HG02970 (cell line): ENCODE data around the gene CACNB4.
"Not testable (repeated sequence)": the region's sequence is repeated elsewhere in the genome, so short reads cannot be mapped to it uniquely, and the experiment has no call there.

ENCODE experiments used
- ATAC-seq: cut with Tn5 transposase; IDR thresholded peaks from one replicate; pipeline ENCODE4 v1.9.1; 2021; ENCODE audit warnings: mild to moderate bottlenecking, moderate library complexity, moderate number of reproducible peaks; ENCODE audit not compliant: unreplicated experiment, low FRiP score

CACNB4 gene

DNA sequence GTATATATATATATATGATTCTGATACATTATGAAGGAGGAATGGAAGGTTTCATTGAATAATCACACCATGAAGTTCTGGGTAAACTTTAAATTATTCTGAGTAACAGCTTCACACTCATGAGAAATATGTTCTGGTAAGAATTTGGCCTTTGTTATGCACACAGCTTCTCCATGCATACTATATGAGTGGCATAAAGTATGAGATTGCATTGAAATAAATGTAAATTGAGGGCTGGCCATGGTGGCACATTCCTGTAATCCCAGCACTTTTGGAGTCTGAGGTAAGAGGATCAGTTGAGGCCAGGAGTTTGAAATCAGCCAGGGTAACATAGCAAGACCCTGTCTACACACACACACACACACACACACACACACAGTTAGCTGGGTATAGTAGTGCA is 220.6 kb downstream of the CACNB4 start:
- ATAC-seq = no peak

DNA sequence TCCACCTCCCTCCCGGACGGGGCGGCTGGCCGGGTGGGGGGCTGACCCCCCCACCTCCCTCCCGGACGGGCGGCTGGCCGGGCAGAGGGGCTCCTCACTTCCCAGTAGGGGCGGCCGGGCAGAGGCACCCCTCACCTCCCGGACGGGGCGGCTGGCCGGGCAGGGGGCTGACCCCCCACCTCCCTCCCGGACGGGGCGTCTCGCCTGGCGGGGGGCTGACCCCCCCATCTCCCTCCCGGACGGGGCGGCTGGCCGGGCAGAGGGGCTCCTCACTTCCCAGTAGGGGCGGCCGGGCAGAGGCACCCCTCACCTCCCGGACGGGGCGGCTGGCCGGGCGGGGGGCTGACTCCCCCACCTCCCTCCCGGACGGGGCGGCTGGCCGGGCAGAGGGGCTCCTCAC is 223.2 kb downstream of the CACNB4 start:
- ATAC-seq = not testable (repeated sequence)

- no peak for ATAC-seq
These were observed 226.4 kb downstream of the CACNB4 start for GRCh38 chr2:151872463-151872862.

GRCh38 chr2:151869291-151869690 is 229.6 kb downstream of the CACNB4 start:
- no peak for ATAC-seq

- peak; percentile 99 for ATAC-seq
These were observed 236.1 kb downstream of the CACNB4 start for GRCh38 chr2:151862700-151863099.

GRCh38 chr2:151861174-151861573 is 237.7 kb downstream of the CACNB4 start:
- ATAC-seq = no peak

DNA sequence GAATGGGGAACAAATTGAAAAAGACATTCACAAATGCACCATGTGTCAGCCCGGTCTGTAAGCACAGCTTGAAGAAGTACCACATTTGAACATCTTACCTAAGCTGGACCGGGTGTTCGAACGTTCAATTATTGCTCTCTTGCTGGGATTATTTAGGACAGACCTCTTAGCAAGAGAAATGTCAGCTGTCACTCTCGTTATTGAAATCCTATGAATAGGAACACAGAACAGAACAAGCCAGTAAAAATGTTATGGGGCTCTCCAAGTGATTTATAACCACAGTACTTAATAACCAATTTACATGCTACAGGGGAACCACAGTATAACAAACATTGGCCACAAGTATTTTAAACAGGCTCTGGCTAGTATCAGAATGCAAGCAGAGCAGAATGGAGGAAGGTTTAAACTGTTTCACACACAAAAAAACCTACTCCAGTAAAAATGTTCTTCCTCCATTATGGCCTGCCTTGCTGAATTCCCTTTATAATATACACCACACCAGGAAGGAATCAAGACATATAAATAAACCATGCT is 238.2 kb downstream of the CACNB4 start:
- no peak for ATAC-seq

DNA sequence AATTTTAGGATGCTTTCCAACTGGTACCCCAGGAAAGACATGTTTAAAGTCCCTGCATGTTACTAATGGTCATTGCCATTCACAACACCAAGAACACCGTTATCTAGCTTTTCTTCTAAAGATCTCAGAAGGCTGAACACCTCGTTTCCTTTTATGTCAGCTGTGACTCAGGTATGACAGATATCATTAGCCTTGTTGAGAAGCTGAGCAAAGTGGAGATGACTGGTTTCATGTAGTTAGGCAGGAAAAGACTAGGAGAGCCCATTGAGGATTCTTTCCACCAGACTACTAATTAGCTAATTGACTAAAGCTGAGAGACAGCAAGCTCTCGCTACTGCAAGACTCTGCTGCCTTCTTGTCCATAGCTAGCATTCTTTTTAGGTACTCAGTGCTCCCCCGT is 238.6 kb downstream of the CACNB4 start:
- ATAC-seq = no peak

DNA sequence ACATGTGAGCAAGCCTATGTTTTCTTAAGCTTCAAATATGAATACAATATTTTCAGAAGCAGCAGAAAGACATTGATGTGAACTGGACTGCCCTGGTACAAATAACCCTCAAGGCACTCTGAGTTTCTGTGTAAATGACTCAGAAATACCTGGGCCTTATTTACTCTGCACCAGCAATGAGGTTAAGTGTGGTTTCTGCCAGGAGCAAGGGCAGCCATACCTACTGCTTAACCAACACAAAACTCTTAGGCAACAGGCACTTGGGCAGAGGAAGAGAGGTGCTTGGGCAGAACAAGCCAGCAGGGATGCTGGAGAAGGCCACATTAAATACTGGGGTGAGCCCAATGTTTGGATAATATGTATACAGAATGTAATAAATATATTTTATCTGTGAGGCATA is 241.2 kb downstream of the CACNB4 start:
- ATAC-seq = no peak

DNA sequence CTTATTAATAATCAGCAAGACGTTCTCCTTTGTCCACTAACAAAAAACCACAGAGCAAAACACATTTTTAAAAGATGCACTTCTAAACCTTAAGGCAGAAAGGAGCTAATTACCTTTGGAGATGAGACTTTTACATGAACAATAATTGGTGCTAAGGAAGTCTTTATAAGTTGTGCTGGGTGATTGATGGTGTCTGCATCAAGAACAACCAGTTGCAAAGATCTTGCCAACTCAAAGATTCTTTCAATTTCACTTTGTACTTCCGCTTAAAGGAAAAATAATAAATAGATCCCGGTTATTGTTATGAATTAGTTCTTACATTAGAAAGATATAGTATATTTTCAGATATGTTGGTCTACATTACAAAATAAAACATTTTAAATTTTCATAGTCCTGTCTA is 243.7 kb downstream of the CACNB4 start:
- ATAC-seq = no peak

- no peak for ATAC-seq
These were observed 245.6 kb downstream of the CACNB4 start for GRCh38 chr2:151853070-151853758.

- no peak for ATAC-seq
These were observed 246.4 kb downstream of the CACNB4 start for GRCh38 chr2:151852260-151853069.

DNA sequence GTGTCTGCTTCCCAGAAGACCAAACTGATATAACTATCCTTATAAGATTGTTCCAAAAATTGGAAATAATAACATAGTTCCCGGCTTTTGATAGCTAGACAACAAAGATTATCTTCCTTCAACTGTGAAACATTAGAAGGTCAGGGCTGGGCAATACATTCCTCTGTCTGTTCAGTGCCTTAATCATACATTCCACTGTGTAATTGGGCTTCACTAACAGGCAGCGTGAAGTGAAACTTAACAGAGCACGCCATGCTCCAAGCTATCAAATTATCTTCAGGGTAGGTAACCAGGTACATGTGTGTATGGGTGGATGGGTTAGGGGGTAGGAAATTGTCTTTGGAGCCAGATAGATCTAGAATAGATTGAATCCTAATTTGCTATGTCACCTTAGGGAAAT is 247.1 kb downstream of the CACNB4 start:
- ATAC-seq = no peak

DNA sequence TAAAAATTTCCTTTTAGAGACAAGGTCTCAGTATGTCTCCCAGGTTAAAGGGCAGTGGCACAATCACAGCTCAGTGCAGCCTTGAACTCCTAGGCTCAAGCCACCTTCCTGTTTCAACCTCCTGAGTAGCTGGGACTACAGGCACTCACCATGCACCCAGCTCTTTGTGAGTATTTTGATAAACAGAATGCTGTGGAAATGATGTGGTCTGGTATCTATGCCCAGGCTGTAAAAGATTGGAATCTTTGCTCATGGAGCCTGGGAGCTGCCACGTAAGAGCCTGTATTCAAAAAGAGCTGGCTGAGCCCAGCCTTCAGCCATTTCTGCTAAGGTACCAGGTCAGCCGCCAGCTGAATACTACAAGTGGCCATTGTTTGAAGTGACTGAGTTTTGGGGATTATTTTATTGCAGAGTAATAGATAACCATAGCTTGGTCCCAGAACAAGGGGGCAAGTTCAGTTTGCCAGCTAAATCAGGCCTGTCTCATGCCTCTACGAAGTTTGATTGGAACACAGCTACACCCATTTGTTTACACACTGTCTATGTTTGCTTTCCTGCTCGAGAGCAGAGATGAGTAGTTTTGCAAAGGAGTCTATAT is 249.3 kb downstream of the CACNB4 start:
- no peak for ATAC-seq

DNA sequence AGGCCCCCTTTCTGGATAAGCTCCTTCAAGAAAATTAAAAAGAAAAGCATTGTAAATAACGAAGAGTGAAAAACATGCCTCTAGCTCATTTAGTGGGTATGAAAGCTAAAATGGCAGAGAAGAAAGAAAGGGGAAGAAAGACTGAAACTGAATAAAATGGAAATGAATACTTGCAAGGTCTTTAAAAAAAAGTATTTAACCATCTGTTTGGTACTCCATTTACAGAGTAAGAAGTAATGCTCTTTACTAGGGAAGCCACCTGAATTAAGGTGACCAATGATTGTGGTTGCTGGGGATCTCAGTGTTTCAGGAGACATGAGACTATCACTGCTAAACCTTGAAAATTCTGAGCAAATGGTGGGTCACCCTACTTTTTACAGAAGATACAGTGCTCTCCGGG is 253.0 kb downstream of the CACNB4 start:
- no peak for ATAC-seq

DNA sequence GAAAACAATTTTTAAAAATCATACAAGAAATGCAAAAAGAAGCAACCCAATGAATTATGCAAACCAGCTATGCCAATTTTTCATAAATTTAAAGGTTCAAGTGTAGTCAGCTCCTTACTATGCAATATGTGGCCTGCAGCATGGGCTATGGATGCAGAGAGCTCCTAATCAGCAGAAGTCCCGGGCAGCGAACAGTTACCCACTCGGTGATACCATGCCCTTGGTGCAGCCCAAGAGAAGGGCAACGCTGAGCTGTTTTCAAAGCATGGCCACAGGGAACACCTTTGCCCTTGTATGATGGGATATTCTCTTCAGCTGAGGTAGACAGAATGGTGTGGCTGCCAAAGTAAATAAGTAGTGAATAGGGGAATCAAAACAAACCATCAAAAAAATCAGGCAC is 253.4 kb downstream of the CACNB4 start:
- ATAC-seq = no peak

DNA sequence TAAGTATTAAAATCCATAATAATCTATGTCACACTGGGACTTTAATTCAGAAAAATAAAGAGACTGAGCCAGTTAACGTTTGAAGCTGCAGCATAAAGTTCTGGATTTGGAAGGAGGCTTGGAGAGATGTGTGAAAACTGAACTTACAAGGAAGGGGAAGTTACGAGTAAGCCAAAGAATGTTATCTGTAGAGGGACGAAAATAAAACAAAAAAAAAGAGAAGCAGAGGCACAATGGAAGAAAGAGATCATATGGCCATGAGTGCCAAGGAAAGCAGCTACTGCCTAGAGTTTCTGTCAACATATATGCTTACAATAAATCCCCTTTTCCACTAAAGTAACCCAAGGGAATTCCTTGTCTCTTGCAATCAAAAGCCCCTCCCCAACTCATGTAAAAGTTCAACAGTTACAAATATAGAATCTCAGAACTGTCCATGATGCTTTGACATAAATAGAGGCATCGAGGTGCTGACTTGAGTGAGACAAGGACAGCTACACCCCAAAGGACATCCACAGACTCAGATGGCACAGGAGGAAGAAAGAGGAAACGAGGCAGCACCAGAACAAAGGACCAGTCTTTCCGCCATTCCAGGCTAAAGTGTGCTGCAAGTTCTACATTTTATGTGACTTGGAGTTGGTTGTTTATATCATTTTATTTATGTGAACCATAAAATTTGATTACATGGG is 254.5 kb downstream of the CACNB4 start:
- no peak for ATAC-seq

- no peak for ATAC-seq
These were observed 255.2 kb downstream of the CACNB4 start for GRCh38 chr2:151843691-151844061.

DNA sequence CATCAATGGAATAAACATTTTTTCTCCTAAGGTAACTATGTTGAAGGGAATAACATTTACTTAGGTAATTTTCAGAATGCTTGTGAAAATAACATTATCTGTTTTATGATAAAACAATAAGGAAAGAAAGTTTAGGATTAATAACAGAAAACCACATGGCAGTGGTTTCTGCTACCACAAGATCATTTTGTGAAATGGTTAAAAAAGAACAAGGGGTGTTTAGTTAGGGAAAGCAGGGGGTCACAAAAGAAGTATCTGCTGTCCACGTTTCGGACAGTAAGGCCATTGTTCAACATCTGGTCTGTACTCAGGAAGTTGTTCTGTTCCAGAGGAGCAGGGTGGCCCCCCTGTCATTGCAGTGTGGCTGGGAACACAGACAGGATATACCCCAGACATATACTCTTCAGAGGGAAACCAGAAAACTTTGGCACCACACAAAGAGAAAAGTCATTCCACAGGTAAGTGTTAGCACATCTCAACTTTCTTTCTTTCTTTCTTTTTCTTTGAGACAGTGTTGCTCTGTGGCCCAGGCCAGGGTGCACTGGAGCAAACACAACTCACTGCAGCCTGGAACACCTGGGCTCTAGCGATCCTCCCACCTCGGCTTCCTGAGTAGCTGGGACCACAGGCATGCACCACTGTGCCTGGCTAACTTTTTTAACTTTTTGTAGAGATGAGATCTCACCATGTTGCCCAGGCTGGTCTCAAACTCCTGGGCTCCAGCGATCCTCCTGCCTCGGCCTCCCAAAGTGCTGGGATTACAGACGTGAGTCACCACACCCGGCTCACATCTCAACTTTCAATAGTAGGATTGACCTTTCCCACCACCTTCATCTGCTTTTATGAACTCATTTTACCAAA is 255.8 kb downstream of the CACNB4 start:
- no peak for ATAC-seq

DNA sequence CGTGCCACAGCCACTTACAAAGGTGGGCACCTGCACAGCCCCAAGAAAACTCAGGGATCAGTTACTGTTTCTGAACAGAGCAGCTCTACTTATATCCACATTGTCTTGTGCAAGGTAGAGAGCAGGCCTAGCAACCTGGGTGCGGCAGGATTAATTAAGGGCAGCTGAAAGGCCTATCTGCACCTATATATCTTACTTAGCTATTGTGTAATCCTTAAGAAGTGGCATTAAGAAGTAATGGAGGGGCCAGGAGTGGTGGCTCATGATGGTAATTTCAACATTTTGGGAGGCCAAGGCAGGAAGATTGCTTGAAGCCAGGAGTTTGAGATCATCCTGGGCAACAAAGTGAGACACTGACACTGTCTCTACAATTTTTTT is 257.8 kb downstream of the CACNB4 start:
- ATAC-seq = no peak
